LNCaP clone FGC (cell line): ENCODE data around the gene TRPC1.

Experiments used
- DNase-seq: peaks from one replicate; pipeline ENCODE4 v3.0.0-alpha.2; 2011; ENCODE audit warnings: low read depth
- H3K4me3 ChIP-seq: 2 replicates; pipeline ENCODE4 v1.5.1; 2011; ENCODE audit warnings: mild to moderate bottlenecking, low read depth, low read length, control low read depth
- TF ChIP-seq, protein P1 (sequence below): IDR thresholded peaks from 2 replicates; pipeline ENCODE4 v1.5.1; 2012; ENCODE audit warnings: mild to moderate bottlenecking; ENCODE audit not compliant: control insufficient read depth, insufficient read depth; ENCODE audit errors: extremely low read depth

Gene TRPC1

GRCh38 chr3:142782616-142783015 is 58.8 kb downstream of the TRPC1 start:
- TF ChIP-seq, protein P1, sequence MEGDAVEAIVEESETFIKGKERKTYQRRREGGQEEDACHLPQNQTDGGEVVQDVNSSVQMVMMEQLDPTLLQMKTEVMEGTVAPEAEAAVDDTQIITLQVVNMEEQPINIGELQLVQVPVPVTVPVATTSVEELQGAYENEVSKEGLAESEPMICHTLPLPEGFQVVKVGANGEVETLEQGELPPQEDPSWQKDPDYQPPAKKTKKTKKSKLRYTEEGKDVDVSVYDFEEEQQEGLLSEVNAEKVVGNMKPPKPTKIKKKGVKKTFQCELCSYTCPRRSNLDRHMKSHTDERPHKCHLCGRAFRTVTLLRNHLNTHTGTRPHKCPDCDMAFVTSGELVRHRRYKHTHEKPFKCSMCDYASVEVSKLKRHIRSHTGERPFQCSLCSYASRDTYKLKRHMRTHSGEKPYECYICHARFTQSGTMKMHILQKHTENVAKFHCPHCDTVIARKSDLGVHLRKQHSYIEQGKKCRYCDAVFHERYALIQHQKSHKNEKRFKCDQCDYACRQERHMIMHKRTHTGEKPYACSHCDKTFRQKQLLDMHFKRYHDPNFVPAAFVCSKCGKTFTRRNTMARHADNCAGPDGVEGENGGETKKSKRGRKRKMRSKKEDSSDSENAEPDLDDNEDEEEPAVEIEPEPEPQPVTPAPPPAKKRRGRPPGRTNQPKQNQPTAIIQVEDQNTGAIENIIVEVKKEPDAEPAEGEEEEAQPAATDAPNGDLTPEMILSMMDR, result no peak
- no peak overlapping the region for H3K4me3 ChIP-seq
- DNase-seq, result no peak

- H3K4me3 ChIP-seq, result no peak overlapping the region
- TF ChIP-seq, protein P1, result no peak
- DNase-seq, result no peak
Measured at GRCh38 chr3:142784228-142784627, 60.4 kb downstream of the TRPC1 start.

GRCh38 chr3:142785996-142786395 is 62.2 kb downstream of the TRPC1 start:
- DNase-seq, result no peak
- TF ChIP-seq, protein P1, result no peak
- H3K4me3 ChIP-seq, result no peak overlapping the region

GRCh38 chr3:142787719-142788118 is 63.9 kb downstream of the TRPC1 start:
- TF ChIP-seq, protein P1, result no peak
- no peak overlapping the region for H3K4me3 ChIP-seq
- DNase-seq, result no peak

DNA sequence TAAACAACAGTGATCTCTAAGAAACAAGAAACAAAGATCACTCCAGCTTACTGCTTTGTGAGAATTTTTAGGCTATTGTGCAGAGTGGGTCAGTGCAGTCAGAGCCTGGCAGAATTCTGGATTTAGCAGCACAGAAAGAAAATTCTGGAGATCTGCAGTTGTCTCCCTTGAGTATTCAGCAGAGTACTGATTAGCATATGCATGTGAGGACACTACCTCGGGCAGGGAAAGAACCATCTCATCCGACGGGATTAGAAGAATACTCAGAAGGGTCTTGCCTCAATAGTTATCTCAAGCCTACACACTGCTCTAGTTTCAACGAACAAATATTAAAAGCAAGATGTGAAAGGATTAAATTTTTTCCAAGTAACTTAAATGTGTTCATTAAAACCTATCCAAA is 70.7 kb downstream of the TRPC1 start:
- no peak overlapping the region for H3K4me3 ChIP-seq
- TF ChIP-seq, protein P1, result no peak
- DNase-seq, result no peak

GRCh38 chr3:142795332-142795731 is 71.5 kb downstream of the TRPC1 start:
- H3K4me3 ChIP-seq, result no peak overlapping the region
- TF ChIP-seq, protein P1, result no peak
- no peak for DNase-seq

- TF ChIP-seq, protein P1, result no peak
- DNase-seq, result no peak
- H3K4me3 ChIP-seq, result no peak overlapping the region
Measured at GRCh38 chr3:142796823-142797222, 73.0 kb downstream of the TRPC1 start.
